LNCaP clone FGC (cell line): ENCODE data around the gene HSF2.

Source experiments
- DNase-seq: peaks from one replicate; pipeline ENCODE4 v3.0.0-alpha.2; 2011; ENCODE audit warnings: low read depth
- H3K4me3 ChIP-seq: 2 replicates; pipeline ENCODE4 v1.5.1; 2011; ENCODE audit warnings: mild to moderate bottlenecking, low read depth, low read length, control low read depth
- CTCF ChIP-seq: IDR thresholded peaks from 2 replicates; pipeline ENCODE4 v1.5.1; 2012; ENCODE audit warnings: mild to moderate bottlenecking; ENCODE audit not compliant: control insufficient read depth, insufficient read depth; ENCODE audit errors: extremely low read depth

HSF2 gene

GRCh38 chr6:122422614-122423267, 23.3 kb downstream of the HSF2 start:
- TF ChIP-seq CTCF, result no peak
- no peak overlapping the region for H3K4me3 ChIP-seq
- DNase-seq, result no peak

DNA sequence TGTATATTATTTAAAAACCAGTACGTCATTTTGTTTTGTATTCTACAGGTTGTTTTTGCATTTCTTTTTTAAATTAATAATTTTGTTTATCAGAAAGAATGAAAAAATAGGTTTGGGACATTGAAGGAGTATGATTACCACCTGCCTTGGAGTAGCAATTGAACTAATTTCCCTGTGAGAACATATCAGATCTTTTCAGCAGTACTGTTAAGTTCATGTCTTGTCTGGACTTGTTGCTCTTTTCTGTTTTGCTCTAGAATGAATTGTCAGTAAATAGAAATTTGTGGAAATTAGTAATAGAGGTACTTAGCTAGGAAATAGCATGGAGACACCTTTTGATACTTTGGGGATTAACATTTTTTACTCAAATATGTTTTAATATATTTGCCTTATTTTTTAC, 24.3 kb downstream of the HSF2 start:
- no peak for DNase-seq
- H3K4me3 ChIP-seq, result no peak overlapping the region
- no peak for TF ChIP-seq CTCF

GRCh38 chr6:122426597-122426996, 27.1 kb downstream of the HSF2 start:
- no peak for TF ChIP-seq CTCF
- no peak for DNase-seq
- no peak overlapping the region for H3K4me3 ChIP-seq

DNA sequence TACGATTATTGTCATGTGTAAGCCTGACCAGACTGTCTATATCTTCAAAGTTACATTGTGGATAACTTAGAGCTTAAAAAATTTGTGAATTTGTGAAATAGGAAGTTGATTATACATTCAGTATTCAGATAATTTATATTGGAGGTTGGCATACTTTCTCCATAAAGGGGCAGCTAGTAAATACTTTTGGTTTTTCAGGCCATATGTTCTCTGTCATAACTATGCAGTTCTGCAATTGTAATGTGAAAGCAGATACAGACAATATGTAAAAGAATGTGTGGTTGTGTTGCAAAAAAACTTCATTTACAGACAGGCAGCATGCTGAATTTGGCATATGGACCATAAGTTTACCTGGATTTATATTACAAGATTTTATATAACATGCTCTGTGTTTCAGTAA, 29.3 kb downstream of the HSF2 start:
- TF ChIP-seq CTCF, result no peak
- no peak overlapping the region for H3K4me3 ChIP-seq
- DNase-seq, result no peak

- no peak overlapping the region for H3K4me3 ChIP-seq
- no peak for TF ChIP-seq CTCF
- no peak for DNase-seq
Measured at GRCh38 chr6:122429323-122429722, 29.9 kb downstream of the HSF2 start.

DNA sequence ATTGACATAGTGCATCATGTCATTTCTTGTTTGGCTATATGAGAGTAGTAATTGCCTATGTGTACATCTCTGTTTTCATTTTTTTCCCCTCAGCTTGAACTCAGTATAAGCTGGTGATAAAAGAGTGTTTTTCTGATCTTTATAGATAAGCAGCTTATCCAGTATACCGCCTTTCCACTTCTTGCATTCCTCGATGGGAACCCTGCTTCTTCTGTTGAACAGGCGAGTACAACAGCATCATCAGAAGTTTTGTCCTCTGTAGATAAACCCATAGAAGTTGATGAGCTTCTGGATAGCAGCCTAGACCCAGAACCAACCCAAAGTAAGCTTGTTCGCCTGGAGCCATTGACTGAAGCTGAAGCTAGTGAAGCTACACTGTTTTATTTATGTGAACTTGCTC, 32.3 kb downstream of the HSF2 start:
- no peak for DNase-seq
- no peak overlapping the region for H3K4me3 ChIP-seq
- no peak for TF ChIP-seq CTCF

- no peak for TF ChIP-seq CTCF
- DNase-seq, result no peak
- no peak overlapping the region for H3K4me3 ChIP-seq
Measured at GRCh38 chr6:122432816-122433215, 33.4 kb downstream of the HSF2 start.
